Effector memory CD4-positive, alpha-beta T cell (primary cell): ENCODE measurements around the gene LCE1D.

ENCODE experiments used
- DNase-seq, 3 donors: peaks; one replicate each; pipeline ENCODE4 v3.0.0-alpha.2; 2020
- H3K27ac ChIP-seq: 2 replicates; pipeline ENCODE4 v1.7.0; 2013; ENCODE audit warnings: mild to moderate bottlenecking, low read length, moderate library complexity; ENCODE audit not compliant: insufficient read depth, poor library complexity, severe bottlenecking
- H3K27me3 ChIP-seq: replicated peaks from 2 replicates; pipeline ENCODE4 v1.7.0; 2013; ENCODE audit warnings: mild to moderate bottlenecking, low read length; ENCODE audit not compliant: insufficient read depth, control insufficient read depth, poor library complexity, severe bottlenecking
- H3K36me3 ChIP-seq: 2 replicates; pipeline ENCODE4 v1.7.0; 2013; ENCODE audit warnings: mild to moderate bottlenecking, low read length, moderate library complexity; ENCODE audit not compliant: control insufficient read depth, insufficient read depth
- H3K4me1 ChIP-seq: 2 replicates; pipeline ENCODE4 v1.7.0; 2013; ENCODE audit warnings: low read length, mild to moderate bottlenecking; ENCODE audit not compliant: control insufficient read depth, insufficient read depth, poor library complexity, severe bottlenecking
- H3K4me3 ChIP-seq: 2 replicates; pipeline ENCODE4 v1.7.0; 2013; ENCODE audit warnings: low read length, low read depth, mild to moderate bottlenecking; ENCODE audit not compliant: insufficient read depth, poor library complexity, severe bottlenecking
- H3K9me3 ChIP-seq: 2 replicates; pipeline ENCODE4 v1.7.0; 2013; ENCODE audit warnings: mild to moderate bottlenecking, low read length, moderate library complexity; ENCODE audit not compliant: control insufficient read depth
- total RNA-seq, 3 donors: gene quantifications; one replicate each; lab custom pipeline; 2026; lab: John Stamatoyannopoulos, UW

LCE1D gene, protein sequence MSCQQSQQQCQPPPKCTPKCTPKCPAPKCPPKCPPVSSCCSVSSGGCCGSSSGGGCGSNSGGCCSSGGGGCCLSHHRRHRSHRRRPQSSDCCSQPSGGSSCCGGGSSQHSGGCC
- total RNA-seq, result 0 reads per million in 3 donors

DNA sequence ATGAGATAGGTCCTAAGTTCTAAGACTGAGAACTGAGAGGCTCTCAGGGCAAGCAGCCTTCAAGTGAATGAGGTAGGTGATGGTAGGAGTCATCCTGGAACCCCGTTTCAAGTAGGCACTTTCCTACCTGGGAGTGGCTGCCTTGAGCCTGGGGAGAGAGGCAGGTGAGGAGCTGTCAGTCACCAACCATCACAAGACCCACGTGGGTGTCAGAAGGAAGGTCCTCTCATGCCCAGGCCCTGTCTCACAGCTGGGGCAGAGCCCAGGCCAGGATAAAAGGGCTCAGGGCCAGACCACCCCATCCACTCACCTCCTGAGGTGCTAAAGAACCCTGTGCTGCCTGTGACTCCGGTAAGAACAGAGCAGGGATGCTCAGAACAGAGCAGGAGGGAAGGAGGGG, at the start of gene LCE1D:
LCE1D (plus strand) TSS at position 301 of the 400 bp plus-strand sequence. CDS start 1,074 bp downstream, outside the sequence.
- no peaks in the 10 kb centered on the region for H3K9me3 ChIP-seq
- H3K36me3 ChIP-seq, result no peaks in the 10 kb centered on the region
- no peak within 1 kb of the TSS for H3K27ac ChIP-seq
- H3K27me3 ChIP-seq, result no peaks in the 10 kb centered on the region
- no peak for DNase-seq
- no peaks in the 10 kb centered on the region for H3K4me1 ChIP-seq
- no peak within 1 kb of the TSS for H3K4me3 ChIP-seq

DNA sequence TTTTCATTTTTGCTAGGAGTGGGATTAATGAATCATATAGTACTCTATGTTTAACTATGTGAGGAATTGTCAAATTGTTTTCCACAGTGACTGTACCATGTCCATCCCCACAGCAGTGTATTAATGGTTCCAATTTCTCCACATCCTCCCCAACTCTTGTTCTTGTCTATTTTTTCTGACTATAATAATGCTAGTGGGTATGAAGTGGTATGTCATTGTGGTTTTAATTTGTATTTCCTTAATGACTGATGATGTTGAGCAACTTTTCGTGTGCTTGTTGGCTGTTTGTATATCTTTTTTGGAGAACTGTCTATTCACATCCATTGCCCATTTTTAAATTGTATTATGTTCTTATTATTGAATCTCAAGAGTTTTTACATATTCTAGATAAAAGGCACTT, 48.7 kb upstream of the LCE1D start:
- no peak for DNase-seq
- Histone ChIP-seq H3K27me3 (peaks cover 5% of the 10 kb centered on the region), H3K9me3 (no peaks in the 10 kb centered on the region), H3K27ac (no peak overlapping the region), H3K4me1 (no peaks in the 10 kb centered on the region), H3K36me3 (no peaks in the 10 kb centered on the region), H3K4me3 (no peak overlapping the region)

DNA sequence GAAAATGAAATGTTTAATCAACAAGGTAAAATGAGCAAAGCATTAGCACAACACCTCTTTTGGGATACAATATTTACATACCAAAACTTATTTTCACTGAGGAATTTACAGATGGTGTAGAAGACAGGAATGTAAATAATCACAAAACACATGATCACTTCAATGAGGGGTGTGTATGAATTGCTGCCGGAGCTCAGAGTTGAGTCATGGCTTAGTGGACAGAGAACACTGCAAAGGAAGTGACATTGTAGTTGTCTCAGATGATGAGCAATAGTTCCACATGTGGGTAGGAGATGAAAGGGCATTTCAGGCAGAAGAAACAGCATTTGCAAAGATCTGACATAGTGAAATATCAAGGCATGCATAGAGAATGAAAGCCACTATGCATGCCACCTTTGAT, 44.3 kb upstream of the LCE1D start:
- Histone ChIP-seq H3K27ac (no peak overlapping the region), H3K4me3 (no peak overlapping the region), H3K9me3 (no peaks in the 10 kb centered on the region), H3K36me3 (no peaks in the 10 kb centered on the region), H3K27me3 (peaks cover 8% of the 10 kb centered on the region), H3K4me1 (no peaks in the 10 kb centered on the region)
- DNase-seq, result no peak

DNA sequence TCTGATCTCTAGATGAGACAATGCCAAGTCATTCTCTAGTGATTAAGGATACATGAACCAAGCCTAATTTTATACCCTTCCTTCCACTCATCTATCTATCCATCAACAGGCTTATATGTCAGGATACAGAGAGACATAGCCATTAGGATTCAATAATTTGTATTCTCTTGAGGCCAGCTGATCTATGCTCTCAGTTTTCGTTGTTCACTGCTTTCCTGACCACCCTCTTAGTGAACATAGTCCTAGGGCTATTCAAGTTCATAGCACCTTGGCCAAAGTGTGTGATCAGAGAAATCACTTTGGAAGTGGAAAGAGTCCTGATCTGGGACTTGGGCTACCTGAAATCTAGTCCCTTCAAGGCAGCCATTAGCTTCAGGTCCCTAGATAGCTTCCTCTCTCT, 42.9 kb upstream of the LCE1D start:
- H3K27ac ChIP-seq, result no peak overlapping the region
- H3K27me3 ChIP-seq, result peaks cover 8% of the 10 kb centered on the region
- H3K9me3 ChIP-seq, result no peaks in the 10 kb centered on the region
- DNase-seq, result no peak
- no peak overlapping the region for H3K4me3 ChIP-seq
- H3K4me1 ChIP-seq, result no peaks in the 10 kb centered on the region
- no peaks in the 10 kb centered on the region for H3K36me3 ChIP-seq

DNA sequence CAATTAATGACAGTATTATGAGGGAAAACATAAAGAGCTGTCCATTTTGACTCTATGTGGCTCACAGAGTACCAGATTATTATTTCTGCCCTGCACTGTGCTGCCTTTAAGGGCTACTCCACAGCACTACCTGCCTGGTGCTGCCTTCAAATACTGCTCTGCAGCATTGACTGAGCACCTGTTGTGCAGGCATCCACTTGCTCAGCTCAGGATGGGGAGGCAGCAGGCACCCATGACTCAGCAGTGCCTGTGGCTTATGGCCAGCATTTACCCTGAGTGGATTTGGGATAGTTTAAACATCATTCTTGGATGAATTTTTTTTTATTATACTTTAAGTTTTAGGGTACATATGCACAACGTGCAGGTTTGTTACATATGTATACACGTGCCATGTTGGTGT, 39.6 kb upstream of the LCE1D start:
- DNase-seq, result no peak
- Histone ChIP-seq H3K27me3 (peaks cover 3% of the 10 kb centered on the region), H3K36me3 (no peaks in the 10 kb centered on the region)

DNA sequence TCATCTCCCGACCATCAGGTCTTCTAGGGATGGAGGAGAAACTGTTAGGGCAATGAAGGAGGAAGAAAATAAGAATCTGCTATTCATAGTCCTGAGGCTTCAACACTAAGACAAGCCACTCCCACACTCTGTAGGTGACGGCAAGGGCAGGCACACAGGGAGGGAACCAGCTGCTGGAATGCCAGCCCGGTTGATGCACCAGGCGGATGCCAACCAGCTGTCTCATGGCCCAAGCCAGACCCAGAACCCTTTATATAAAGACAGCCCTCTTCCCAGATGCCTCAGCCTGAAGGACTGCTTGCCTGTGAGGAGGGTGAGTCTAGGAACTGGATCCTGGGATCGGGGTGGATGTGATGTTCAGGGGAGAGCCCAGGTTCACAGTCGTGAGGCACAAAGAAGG, 38.8 kb upstream of the LCE1D start, which contains the start of gene KPRP:
KPRP (plus strand) TSS at position 279 of the 400 bp plus-strand sequence. CDS start 1,564 bp downstream, outside the sequence.
- no peak within 1 kb of the TSS for H3K27ac ChIP-seq
- H3K36me3 ChIP-seq, result no peaks in the 10 kb centered on the region
- H3K4me3 ChIP-seq, result no peak within 1 kb of the TSS
- no peak for DNase-seq
- H3K4me1 ChIP-seq, result no peaks in the 10 kb centered on the region
- peaks cover 3% of the 10 kb centered on the region for H3K27me3 ChIP-seq
- no peaks in the 10 kb centered on the region for H3K9me3 ChIP-seq

More for the DNA sequence above, 39.6 kb upstream of the LCE1D start:
- no peak overlapping the region for H3K27ac ChIP-seq
- no peak overlapping the region for H3K4me3 ChIP-seq
- no peaks in the 10 kb centered on the region for H3K4me1 ChIP-seq
- H3K9me3 ChIP-seq, result no peaks in the 10 kb centered on the region

DNA sequence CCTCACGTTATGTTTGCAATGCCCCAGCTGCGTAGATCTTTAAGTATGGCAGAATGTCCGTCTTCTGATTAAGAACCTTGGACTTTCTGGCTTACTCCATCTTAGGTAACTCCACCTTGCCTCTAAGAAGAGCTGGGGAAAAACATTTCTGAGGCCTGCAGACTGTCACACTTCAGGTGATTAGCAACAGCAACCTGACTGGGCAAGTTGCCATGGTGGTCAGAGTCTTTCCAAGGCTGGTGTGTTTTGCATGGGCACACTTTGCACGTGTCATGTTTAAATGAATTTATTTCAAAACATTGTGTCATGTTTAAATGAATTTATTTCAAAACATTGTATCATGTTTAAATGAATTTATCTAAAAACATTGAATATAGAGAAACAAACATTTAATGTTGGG, 37.9 kb upstream of the LCE1D start:
- no peaks in the 10 kb centered on the region for H3K4me1 ChIP-seq
- no peaks in the 10 kb centered on the region for H3K36me3 ChIP-seq
- H3K27ac ChIP-seq, result no peak overlapping the region
- no peak overlapping the region for H3K4me3 ChIP-seq
- H3K9me3 ChIP-seq, result no peaks in the 10 kb centered on the region
- peaks cover 3% of the 10 kb centered on the region for H3K27me3 ChIP-seq
- DNase-seq, result no peak

DNA sequence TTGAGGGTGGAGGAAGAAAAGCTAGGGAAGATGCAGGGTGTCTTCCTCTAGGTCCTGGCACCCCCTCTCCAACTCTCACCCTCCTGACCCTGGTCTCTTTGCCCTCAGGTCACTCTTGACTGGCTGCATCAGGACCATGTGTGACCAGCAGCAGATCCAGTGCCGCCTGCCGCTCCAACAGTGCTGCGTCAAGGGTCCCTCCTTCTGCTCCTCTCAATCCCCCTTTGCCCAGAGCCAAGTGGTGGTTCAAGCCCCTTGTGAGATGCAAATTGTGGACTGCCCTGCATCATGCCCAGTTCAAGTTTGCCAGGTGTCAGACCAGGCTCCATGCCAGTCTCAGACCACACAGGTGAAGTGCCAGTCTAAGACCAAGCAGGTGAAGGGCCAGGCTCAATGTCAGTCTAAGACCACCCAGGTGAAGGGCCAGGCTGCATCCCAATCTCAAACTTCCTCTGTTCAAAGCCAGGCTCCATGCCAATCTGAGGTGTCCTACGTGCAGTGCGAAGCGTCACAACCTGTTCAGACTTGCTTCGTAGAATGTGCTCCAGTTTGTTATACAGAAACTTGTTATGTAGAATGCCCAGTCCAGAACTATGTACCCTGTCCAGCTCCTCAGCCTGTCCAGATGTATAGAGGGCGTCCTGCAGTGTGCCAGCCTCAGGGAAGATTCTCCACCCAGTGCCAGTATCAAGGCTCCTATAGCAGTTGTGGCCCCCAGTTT, 36.9 kb upstream of the LCE1D start:
- H3K27me3 ChIP-seq, result peaks cover 3% of the 10 kb centered on the region
- no peaks in the 10 kb centered on the region for H3K4me1 ChIP-seq
- H3K9me3 ChIP-seq, result no peaks in the 10 kb centered on the region
- DNase-seq, result no peak
- H3K4me3 ChIP-seq, result no peak overlapping the region
- no peaks in the 10 kb centered on the region for H3K36me3 ChIP-seq
- no peak overlapping the region for H3K27ac ChIP-seq

DNA sequence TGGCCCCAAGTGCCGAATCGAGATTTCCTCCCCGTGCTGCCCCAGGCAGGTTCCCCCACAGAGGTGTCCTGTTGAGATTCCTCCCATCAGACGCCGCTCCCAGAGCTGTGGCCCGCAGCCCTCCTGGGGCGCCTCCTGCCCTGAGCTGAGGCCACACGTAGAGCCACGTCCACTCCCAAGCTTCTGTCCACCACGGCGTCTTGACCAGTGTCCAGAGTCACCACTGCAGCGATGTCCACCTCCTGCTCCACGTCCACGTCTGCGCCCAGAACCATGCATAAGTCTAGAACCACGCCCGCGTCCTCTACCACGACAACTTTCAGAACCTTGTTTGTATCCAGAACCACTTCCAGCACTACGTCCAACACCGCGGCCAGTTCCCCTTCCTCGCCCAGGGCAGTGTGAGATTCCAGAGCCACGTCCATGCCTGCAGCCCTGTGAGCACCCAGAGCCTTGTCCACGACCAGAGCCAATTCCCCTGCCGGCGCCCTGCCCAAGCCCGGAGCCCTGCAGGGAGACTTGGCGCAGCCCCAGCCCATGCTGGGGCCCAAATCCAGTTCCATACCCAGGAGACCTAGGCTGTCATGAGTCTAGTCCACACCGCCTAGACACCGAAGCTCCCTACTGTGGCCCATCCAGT, 35.9 kb upstream of the LCE1D start:
- Histone ChIP-seq H3K36me3 (no peaks in the 10 kb centered on the region), H3K27me3 (peaks cover 2% of the 10 kb centered on the region), H3K9me3 (no peaks in the 10 kb centered on the region), H3K4me1 (no peaks in the 10 kb centered on the region), H3K27ac (no peak overlapping the region), H3K4me3 (no peak overlapping the region)
- no peak for DNase-seq

DNA sequence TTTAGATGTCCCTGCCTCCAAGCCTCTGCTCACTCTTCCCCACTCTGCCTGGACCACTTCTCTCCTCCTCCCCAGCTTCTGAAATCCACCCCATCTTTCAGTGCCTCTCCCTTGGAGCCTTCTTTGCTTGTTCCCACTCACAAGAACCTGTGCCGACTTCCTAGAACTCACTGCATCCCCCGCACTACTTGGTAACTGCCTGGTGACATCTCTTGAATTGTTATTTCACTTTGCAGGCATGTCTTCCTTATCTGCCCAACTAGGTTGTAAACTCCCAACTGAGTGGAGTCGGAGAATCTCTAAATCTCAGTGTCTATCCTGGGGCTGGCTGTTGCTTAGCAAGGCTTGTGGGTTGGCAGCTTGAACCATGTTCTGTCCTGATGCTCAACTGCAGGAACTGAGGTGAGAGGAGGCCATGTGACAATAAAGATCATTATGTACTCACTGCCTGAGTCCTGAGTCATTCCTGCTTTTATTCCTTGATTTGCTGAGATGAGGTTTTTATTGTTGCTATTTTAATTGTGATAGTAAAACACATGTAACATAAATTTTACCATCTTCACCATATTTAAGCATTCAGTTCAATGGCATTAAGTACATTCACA, 34.8 kb upstream of the LCE1D start:
- H3K4me3 ChIP-seq, result no peak overlapping the region
- no peaks in the 10 kb centered on the region for H3K9me3 ChIP-seq
- no peak for DNase-seq
- H3K27ac ChIP-seq, result no peak overlapping the region
- H3K4me1 ChIP-seq, result no peaks in the 10 kb centered on the region
- H3K27me3 ChIP-seq, result no peaks in the 10 kb centered on the region
- no peaks in the 10 kb centered on the region for H3K36me3 ChIP-seq
